Inflammatory macrophage (primary cell): Measurements from ENCODE around the gene KCTD16.

Experiments used
- DNase-seq, 2 donors: peaks; one replicate each; pipeline ENCODE4 v3.0.0-alpha.2; 2020 to 2022

Gene KCTD16

GRCh38 chr5:144352330-144352729, 181.7 kb downstream of the KCTD16 start:
- no peak for DNase-seq

- no peak for DNase-seq
Measured at GRCh38 chr5:144352732-144353317, 182.2 kb downstream of the KCTD16 start.

GRCh38 chr5:144356489-144356888, 185.8 kb downstream of the KCTD16 start:
- DNase-seq: no peak

- no peak for DNase-seq
Measured at GRCh38 chr5:144361406-144361805, 190.7 kb downstream of the KCTD16 start.

GRCh38 chr5:144365885-144366284, 195.2 kb downstream of the KCTD16 start:
- DNase-seq: no peak

GRCh38 chr5:144367991-144368390, 197.3 kb downstream of the KCTD16 start:
- no peak for DNase-seq

- no peak for DNase-seq
Measured at GRCh38 chr5:144368556-144368955, 197.9 kb downstream of the KCTD16 start.

GRCh38 chr5:144369006-144369405, 198.3 kb downstream of the KCTD16 start:
- DNase-seq: no peak

GRCh38 chr5:144370273-144370672, 199.6 kb downstream of the KCTD16 start:
- DNase-seq: no peak

- DNase-seq: no peak
Measured at GRCh38 chr5:144374637-144375036, 204.0 kb downstream of the KCTD16 start.

- no peak for DNase-seq
Measured at GRCh38 chr5:144377207-144377606, 206.5 kb downstream of the KCTD16 start.

- DNase-seq: no peak
Measured at GRCh38 chr5:144378681-144379080, 208.0 kb downstream of the KCTD16 start.

- DNase-seq: no peak
Measured at GRCh38 chr5:144385597-144385996, 214.9 kb downstream of the KCTD16 start.

- DNase-seq: no peak
Measured at GRCh38 chr5:144386315-144386714, 215.6 kb downstream of the KCTD16 start.

GRCh38 chr5:144390133-144390532, 219.5 kb downstream of the KCTD16 start:
- DNase-seq: no peak

GRCh38 chr5:144391044-144391443, 220.4 kb downstream of the KCTD16 start:
- DNase-seq: no peak

- DNase-seq: no peak
Measured at GRCh38 chr5:144393641-144394435, 223.2 kb downstream of the KCTD16 start.

- DNase-seq: no peak
Measured at GRCh38 chr5:144395704-144396103, 225.0 kb downstream of the KCTD16 start.

- no peak for DNase-seq
Measured at GRCh38 chr5:144403058-144403457, 232.4 kb downstream of the KCTD16 start.

GRCh38 chr5:144403817-144404420, 233.2 kb downstream of the KCTD16 start:
- DNase-seq: no peak

GRCh38 chr5:144404672-144405071, 234.0 kb downstream of the KCTD16 start:
- DNase-seq: no peak

GRCh38 chr5:144405991-144406390, 235.3 kb downstream of the KCTD16 start:
- no peak for DNase-seq

GRCh38 chr5:144406442-144406841, 235.8 kb downstream of the KCTD16 start:
- DNase-seq: no peak
